SU-DHL-6 (cell line): ENCODE data around the gene TMEM94.

Source experiments
- H2AFZ ChIP-seq: fragments of 200-600 bp; sonication (generic); 2 replicates; pipeline ENCODE4 v1.6.1; 2014; ENCODE audit warnings: low read depth, mild to moderate bottlenecking, moderate library complexity, mixed read lengths, antibody characterized with exemption, low read length; ENCODE audit not compliant: severe bottlenecking
- H3F3A ChIP-seq: fragments of 200-600 bp; shearing (Covaris generic); 2 replicates; pipeline ENCODE4 v1.6.0; 2016; ENCODE audit warnings: antibody characterized with exemption, mild to moderate bottlenecking; ENCODE audit not compliant: insufficient read depth
- H3K27ac ChIP-seq: fragments of 200-600 bp; sonication (generic); 2 replicates; pipeline ENCODE4 v1.5.1; 2016; ENCODE audit warnings: low read depth, mild to moderate bottlenecking, low read length, moderate library complexity, mixed read lengths
- H3K27me3 ChIP-seq: fragments of 200-600 bp; sonication (generic), shearing (Covaris generic); 2 replicates; pipeline ENCODE4 v1.6.0; 2014; ENCODE audit warnings: mild to moderate bottlenecking, low read length
- H3K36me3 ChIP-seq: fragments of 200-600 bp; sonication (generic); 2 replicates; pipeline ENCODE4 v1.6.1; 2014; ENCODE audit warnings: mild to moderate bottlenecking, low read length, mixed read lengths
- H3K4me2 ChIP-seq: fragments of 300-600, 200-600 bp; shearing (Covaris generic), sonication (generic); 2 replicates; pipeline ENCODE4 v1.6.0; 2014; ENCODE audit warnings: low read length, low read depth, mild to moderate bottlenecking; ENCODE audit not compliant: poor library complexity, severe bottlenecking
- H3K4me3 ChIP-seq: fragments of 200-600 bp; sonication (generic); 2 replicates; pipeline ENCODE4 v1.5.1; 2014; ENCODE audit warnings: antibody characterized with exemption, low read length, mild to moderate bottlenecking, mixed read lengths; ENCODE audit not compliant: insufficient read depth, poor library complexity, severe bottlenecking
- H3K79me2 ChIP-seq: fragments of 200-600 bp; sonication (generic); 2 replicates; pipeline ENCODE4 v1.6.1; 2014; ENCODE audit warnings: mild to moderate bottlenecking, low read length, moderate library complexity; ENCODE audit not compliant: insufficient read depth
- H3K9ac ChIP-seq: fragments of 200-600 bp; sonication (generic); 2 replicates; pipeline ENCODE4 v1.7.0; 2014; ENCODE audit warnings: mild to moderate bottlenecking, low read length
- H3K9me2 ChIP-seq: fragments of 200-600 bp; sonication (generic); replicated peaks from 2 replicates; pipeline ENCODE4 v1.6.1; 2014; ENCODE audit warnings: low read length; ENCODE audit not compliant: insufficient read depth
- H3K9me3 ChIP-seq: fragments of 200-600 bp; sonication (generic); 2 replicates; pipeline ENCODE4 v1.6.1; 2014; ENCODE audit warnings: low read length, mixed read lengths; ENCODE audit not compliant: insufficient read depth
- H4K20me1 ChIP-seq: fragments of 200-600 bp; sonication (generic); 2 replicates; pipeline ENCODE4 v1.6.1; 2014; ENCODE audit warnings: low read depth, mild to moderate bottlenecking, antibody characterized with exemption, low read length, moderate library complexity, mixed read lengths
- CTCF ChIP-seq: fragments of 200-600 bp; sonication (generic); IDR thresholded peaks from one replicate; pipeline ENCODE4 v1.5.1; 2017; ENCODE audit warnings: antibody characterized with exemption, mild to moderate bottlenecking, low read length, moderate library complexity; ENCODE audit not compliant: insufficient read depth, poor library complexity, severe bottlenecking
- EZH2phosphoT487 ChIP-seq: fragments of 200-600 bp; sonication (generic), shearing (Covaris generic); conservative IDR thresholded peaks from 2 replicates; pipeline ENCODE4 v1.6.1; 2018; ENCODE audit warnings: mild to moderate bottlenecking, antibody characterized with exemption, low read length, moderate library complexity, mixed read lengths

TMEM94 gene

GRCh38 chr17:75526555-75527270 is 70.3 kb downstream of the TMEM94 start:
- H3F3A ChIP-seq, result peaks cover 8% of the 10 kb centered on the region; the same call in 1 of the 2 replicates
- H3K4me3 ChIP-seq, result no peak overlapping the region
- no peak for TF ChIP-seq CTCF
- no peak for TF ChIP-seq EZH2phosphoT487
- no peak overlapping the region for H3K4me2 ChIP-seq
- no peaks in the 10 kb centered on the region for H3K36me3 ChIP-seq
- no peaks in the 10 kb centered on the region for H3K9me3 ChIP-seq
- H2AFZ ChIP-seq, result no peak overlapping the region
- H3K27ac ChIP-seq, result no peak overlapping the region
- H4K20me1 ChIP-seq, result no peaks in the 10 kb centered on the region
- no peaks in the 10 kb centered on the region for H3K79me2 ChIP-seq
- no peaks in the 10 kb centered on the region for H3K27me3 ChIP-seq
- H3K9me2 ChIP-seq, result no peaks in the 10 kb centered on the region
- no peak overlapping the region for H3K9ac ChIP-seq

GRCh38 chr17:75530837-75531720 is 74.6 kb downstream of the TMEM94 start:
- H2AFZ ChIP-seq, result no peak overlapping the region
- H3K27me3 ChIP-seq, result no peaks in the 10 kb centered on the region
- H3K79me2 ChIP-seq, result no peaks in the 10 kb centered on the region
- no peak overlapping the region for H3K27ac ChIP-seq
- no peak overlapping the region for H3K4me2 ChIP-seq
- no peaks in the 10 kb centered on the region for H3K9me3 ChIP-seq
- no peaks in the 10 kb centered on the region for H3F3A ChIP-seq
- H3K36me3 ChIP-seq, result no peaks in the 10 kb centered on the region
- no peak overlapping the region for H3K9ac ChIP-seq
- no peak for TF ChIP-seq EZH2phosphoT487
- no peak for TF ChIP-seq CTCF
- no peak overlapping the region for H3K4me3 ChIP-seq
- H3K9me2 ChIP-seq, result no peaks in the 10 kb centered on the region
- H4K20me1 ChIP-seq, result no peaks in the 10 kb centered on the region

GRCh38 chr17:75531721-75532072 is 75.3 kb downstream of the TMEM94 start:
- no peaks in the 10 kb centered on the region for H3F3A ChIP-seq
- no peak overlapping the region for H3K27ac ChIP-seq
- no peaks in the 10 kb centered on the region for H3K27me3 ChIP-seq
- no peaks in the 10 kb centered on the region for H3K36me3 ChIP-seq
- H2AFZ ChIP-seq, result no peak overlapping the region
- no peaks in the 10 kb centered on the region for H3K79me2 ChIP-seq
- H3K9me3 ChIP-seq, result no peaks in the 10 kb centered on the region
- no peak overlapping the region for H3K9ac ChIP-seq
- H3K9me2 ChIP-seq, result no peaks in the 10 kb centered on the region
- no peaks in the 10 kb centered on the region for H4K20me1 ChIP-seq
- H3K4me2 ChIP-seq, result no peak overlapping the region
- no peak overlapping the region for H3K4me3 ChIP-seq
- TF ChIP-seq EZH2phosphoT487, result no peak
- TF ChIP-seq CTCF, result no peak
